Endothelial cell of umbilical vein (primary cell): ENCODE results near the gene FTSJ1. TPM values are rescaled to one million over a fixed set of nuclear protein-coding genes. Genes with fewer than 3 reads are reported as not detected.

Experiments
- BruUV-seq: library from RNA; stranded (reverse); fragments of 400-500 nt; replicated peaks from 2 replicates; lab custom pipeline; 2021; lab: Mats Ljungman, UMichigan
- CTCF ChIA-PET: fragments of 300-600, 350-600 bp; sonication (Branson Sonifier 250); formaldehyde crosslinking; loops from one replicate; lab custom pipeline; 2021; ENCODE audit warnings: antibody characterized with exemption, inconsistent platforms; lab: Charles Lee
- POLR2A ChIA-PET: fragments of 300-600, 350-600 bp; sonication (Branson Sonifier 250); formaldehyde crosslinking; loops from one replicate; lab custom pipeline; 2021; ENCODE audit warnings: antibody characterized with exemption, inconsistent platforms; lab: Charles Lee
- DNase-seq: peaks from one replicate; pipeline ENCODE4 v3.0.0-alpha.2; 2011; ENCODE audit warnings: low read depth, low spot score
- FAIRE-seq: peaks from 2 replicates; lab custom pipeline; 2011; peaks lifted over from hg19 to GRCh38; lab: Jason Lieb, UNC
- H2AFZ ChIP-seq: 2 replicates; pipeline ENCODE4 v1.6.0; 2012; ENCODE audit warnings: low read depth, low read length, control low read depth, inconsistent platforms
- H3K27ac ChIP-seq: 2 replicates; pipeline ENCODE4 v1.5.1; 2011; ENCODE audit warnings: low read depth, mild to moderate bottlenecking, control low read depth, low read length, moderate library complexity; ENCODE audit not compliant: insufficient read depth
- H3K27me3 ChIP-seq, 2 experiments: 2 replicates each; pipeline versions ENCODE4 v1.6.0 to v1.6.1; 2011; ENCODE audit warnings: low read length in 2 of 2, mixed read lengths in 1 of 2; ENCODE audit not compliant: control insufficient read depth in 2 of 2, insufficient read depth in 2 of 2
- H3K36me3 ChIP-seq, 2 experiments: 2 replicates in 1 of 2; 3 replicates in 1 of 2; pipeline ENCODE4 v1.5.1; 2011; ENCODE audit warnings: low read length in 2 of 2, mild to moderate bottlenecking in 1 of 2, moderate library complexity in 1 of 2; ENCODE audit not compliant: control insufficient read depth in 2 of 2, insufficient read depth in 2 of 2; ENCODE audit errors: extremely low read depth in 1 of 2
- H3K4me1 ChIP-seq: 3 replicates; pipeline ENCODE4 v1.5.1; 2011; ENCODE audit warnings: mild to moderate bottlenecking, low read length; ENCODE audit not compliant: control insufficient read depth, insufficient read depth; ENCODE audit errors: extremely low read depth
- H3K4me2 ChIP-seq: 2 replicates; pipeline ENCODE4 v1.6.1; 2011; ENCODE audit warnings: low read length, control low read depth, mixed read lengths; ENCODE audit not compliant: insufficient read depth
- H3K4me3 ChIP-seq, 3 experiments: fragments of 200-600 bp in 1 of 3; sonication (generic), shearing (Covaris generic) in 1 of 3; replicated peaks in 1 of 3; 2 replicates each; pipeline ENCODE4 v1.5.1; 2011 to 2016; ENCODE audit warnings: control low read depth in 3 of 3, low read length in 3 of 3, mild to moderate bottlenecking in 2 of 3, inconsistent platforms in 1 of 3, low read depth in 1 of 3, moderate library complexity in 1 of 3; ENCODE audit not compliant: insufficient read depth in 1 of 3
- H3K79me2 ChIP-seq: 2 replicates; pipeline ENCODE4 v1.6.0; 2012; ENCODE audit warnings: low read length, inconsistent platforms; ENCODE audit not compliant: control insufficient read depth, insufficient read depth
- H3K9ac ChIP-seq: replicated peaks from 2 replicates; pipeline ENCODE3; 2011; ENCODE audit warnings: low read length, control low read depth; ENCODE audit not compliant: insufficient read depth; ENCODE audit errors: extremely low read depth
- H3K9me1 ChIP-seq: replicated peaks from 3 replicates; pipeline ENCODE4 v1.6.0; 2011; ENCODE audit warnings: mild to moderate bottlenecking, low read length; ENCODE audit not compliant: control insufficient read depth, insufficient read depth; ENCODE audit errors: extremely low read depth
- H3K9me3 ChIP-seq: replicated peaks from 2 replicates; pipeline ENCODE4 v1.5.1; 2012; ENCODE audit warnings: low read length, inconsistent platforms; ENCODE audit not compliant: control insufficient read depth, insufficient read depth
- H4K20me1 ChIP-seq: replicated peaks from 2 replicates; pipeline ENCODE3; 2011; ENCODE audit warnings: mild to moderate bottlenecking, low read length; ENCODE audit not compliant: control insufficient read depth, insufficient read depth; ENCODE audit errors: extremely low read depth
- EZH2 ChIP-seq: IDR thresholded peaks from 2 replicates; pipeline ENCODE4 v1.6.1; 2012; ENCODE audit warnings: borderline replicate concordance, low read depth, mild to moderate bottlenecking, moderate library complexity, low read length, inconsistent platforms; ENCODE audit not compliant: severe bottlenecking
- FOS ChIP-seq: IDR thresholded peaks from 2 replicates; pipeline ENCODE4 v1.6.1; 2011; ENCODE audit warnings: mild to moderate bottlenecking, low read length, moderate library complexity, borderline replicate concordance; ENCODE audit not compliant: insufficient read depth
- GATA2 ChIP-seq: IDR thresholded peaks from 2 replicates; pipeline ENCODE4 v1.7.0; 2011; ENCODE audit warnings: low read depth, mild to moderate bottlenecking, moderate library complexity, mixed read lengths, low read length; ENCODE audit not compliant: insufficient read length, insufficient read depth
- JUN ChIP-seq: IDR thresholded peaks from 2 replicates; pipeline ENCODE4 v1.6.1; 2011; ENCODE audit warnings: borderline replicate concordance, low read depth; ENCODE audit not compliant: insufficient read length, insufficient read depth
- MYC ChIP-seq: IDR thresholded peaks from one replicate; pipeline ENCODE4 v1.6.1; 2011; ENCODE audit warnings: mild to moderate bottlenecking, low read depth, low read length
- POLR2A ChIP-seq: IDR thresholded peaks from 2 replicates; pipeline ENCODE4 v1.6.1; 2012; ENCODE audit warnings: low read depth, mild to moderate bottlenecking, control low read depth, low read length
- POLR2AphosphoS5 ChIP-seq: IDR thresholded peaks from 2 replicates; pipeline ENCODE4 v1.6.1; 2012; ENCODE audit warnings: low read depth, mild to moderate bottlenecking, control low read depth, low read length, moderate library complexity; ENCODE audit not compliant: insufficient read depth
- dilution Hi-C: fragments of 300-500 bp; cut with MboI; formaldehyde crosslinking; loops from one replicate; pipeline ENCODE4 v1.15.0; 2019; ENCODE audit warnings: low sequenced_read_pairs; ENCODE audit not compliant: extremely low pct_ligation_motif_present
- intact Hi-C: fragments of 100-400 bp; cut with micrococcal nuclease; formaldehyde crosslinking; loops from one replicate; pipeline ENCODE4 v1.10.0; 2022
- polyA plus RNA-seq, 4 experiments: library from polyadenylated mRNA; depleted of rRNA in 3 of 4; stranded (reverse) in 3 of 4; unstranded in 1 of 4; fragments of >200 nt; gene quantifications; 2 replicates each; pipeline versions ENCODE4 v1.2.1 to v1.2.3, GENCODE V29; 2011 to 2012; ENCODE audit warnings: missing spikeins in 1 of 4
- total RNA-seq: library from RNA; stranded (reverse); gene quantifications from 2 replicates; pipeline ENCODE4 v1.2.3, GENCODE V29; 2021
- TF ChIP-seq, protein P1 (sequence below), 2 donors: IDR thresholded peaks; 1 replicate in 1 of 2; 2 replicates in 1 of 2; pipeline ENCODE4 v1.5.1; 2011; ENCODE audit warnings: low read length in 2 of 2, mild to moderate bottlenecking in 2 of 2, moderate library complexity in 2 of 2, control low read depth in 1 of 2, inconsistent platforms in 1 of 2, low read depth in 1 of 2; ENCODE audit not compliant: insufficient read depth in 1 of 2; ENCODE audit errors: extremely low read depth in 1 of 2
- TF ChIP-seq, protein P2 (sequence below): IDR thresholded peaks from 2 replicates; pipeline ENCODE4 v1.6.1; 2011; ENCODE audit not compliant: insufficient read depth, insufficient read length

Gene FTSJ1
- total and polyA plus RNA-seq, 2 donors (not counting 3 experiments of a cell fraction or from before 2014, with no cell fraction given) = 59.9 to 63.9 TPM

DNA sequence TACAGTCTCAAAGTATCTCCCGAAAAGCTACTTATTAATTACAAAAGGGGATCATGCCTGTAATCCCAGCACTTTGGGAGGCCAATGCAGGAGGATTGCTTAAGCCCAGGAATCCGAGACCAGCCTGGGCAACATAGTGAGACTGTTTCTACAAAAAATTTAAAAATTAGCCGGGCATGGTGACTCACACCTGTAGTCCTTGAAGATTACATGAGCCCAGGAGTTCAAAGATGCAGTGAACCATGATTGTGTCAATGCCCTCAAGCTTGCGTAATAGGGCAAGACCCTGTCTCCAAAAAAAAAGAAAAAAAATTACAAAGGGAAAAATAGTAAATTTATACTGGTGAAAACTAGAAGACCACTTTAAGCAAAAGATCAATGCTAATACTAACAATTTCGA lies 29.5 kb downstream of the FTSJ1 start:
- ChIA-PET CTCF (no interaction called here), POLR2A (no interaction called here)
- FAIRE-seq (no peak), DNase-seq (no peak)
- Histone ChIP-seq H3K9me3 (no peaks in the 10 kb centered on the region), H3K9ac (no peak overlapping the region), H4K20me1 (no peaks in the 10 kb centered on the region), H3K9me1 (no peaks in the 10 kb centered on the region), H3K79me2 (no peaks in the 10 kb centered on the region), H3K4me2 (no peak overlapping the region), H2AFZ (no peak overlapping the region), H3K4me1 (no peaks in the 10 kb centered on the region), H3K36me3 (no peaks in the 10 kb centered on the region), H3K27ac (no peak overlapping the region), H3K27me3 (no peaks in the 10 kb centered on the region), H3K4me3 (no peak overlapping the region)
- TF ChIP-seq EZH2 = no peak
- no peak for TF ChIP-seq GATA2
- no peak for TF ChIP-seq JUN
- TF ChIP-seq MYC = no peak
- TF ChIP-seq, protein P1, sequence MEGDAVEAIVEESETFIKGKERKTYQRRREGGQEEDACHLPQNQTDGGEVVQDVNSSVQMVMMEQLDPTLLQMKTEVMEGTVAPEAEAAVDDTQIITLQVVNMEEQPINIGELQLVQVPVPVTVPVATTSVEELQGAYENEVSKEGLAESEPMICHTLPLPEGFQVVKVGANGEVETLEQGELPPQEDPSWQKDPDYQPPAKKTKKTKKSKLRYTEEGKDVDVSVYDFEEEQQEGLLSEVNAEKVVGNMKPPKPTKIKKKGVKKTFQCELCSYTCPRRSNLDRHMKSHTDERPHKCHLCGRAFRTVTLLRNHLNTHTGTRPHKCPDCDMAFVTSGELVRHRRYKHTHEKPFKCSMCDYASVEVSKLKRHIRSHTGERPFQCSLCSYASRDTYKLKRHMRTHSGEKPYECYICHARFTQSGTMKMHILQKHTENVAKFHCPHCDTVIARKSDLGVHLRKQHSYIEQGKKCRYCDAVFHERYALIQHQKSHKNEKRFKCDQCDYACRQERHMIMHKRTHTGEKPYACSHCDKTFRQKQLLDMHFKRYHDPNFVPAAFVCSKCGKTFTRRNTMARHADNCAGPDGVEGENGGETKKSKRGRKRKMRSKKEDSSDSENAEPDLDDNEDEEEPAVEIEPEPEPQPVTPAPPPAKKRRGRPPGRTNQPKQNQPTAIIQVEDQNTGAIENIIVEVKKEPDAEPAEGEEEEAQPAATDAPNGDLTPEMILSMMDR (IDR thresholded peaks at IDR 0.05; ENCODE audit: extremely low read depth in 1 of 2, insufficient read depth in 1 of 2, low read depth in 1 of 2, low read length in 2 of 2) = no peak
- no peak for TF ChIP-seq FOS
- TF ChIP-seq POLR2A = no peak
- TF ChIP-seq, protein P2, sequence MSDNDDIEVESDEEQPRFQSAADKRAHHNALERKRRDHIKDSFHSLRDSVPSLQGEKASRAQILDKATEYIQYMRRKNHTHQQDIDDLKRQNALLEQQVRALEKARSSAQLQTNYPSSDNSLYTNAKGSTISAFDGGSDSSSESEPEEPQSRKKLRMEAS = no peak
- TF ChIP-seq POLR2AphosphoS5 = no peak
- no TSS peak for BruUV-seq
- intact Hi-C loops = no loop called here
- dilution Hi-C loops = no loop called here
